ENCODE results near the gene HOXA10.

The HOXA10 gene

GRCh38 chr7:27203365-27203953 is 29.3 kb upstream of the HOXA10 start:
- no peak for DNase-seq (ENCODE audit: low read depth)

- no peak for DNase-seq (ENCODE audit: low read depth)
Measured at GRCh38 chr7:27202862-27203134, 28.7 kb upstream of the HOXA10 start.

- DNase-seq (ENCODE audit: low read depth), result no peak
Measured at GRCh38 chr7:27202018-27202861, 28.1 kb upstream of the HOXA10 start.

GRCh38 chr7:27201580-27202017 is 27.5 kb upstream of the HOXA10 start:
- no peak for DNase-seq (ENCODE audit: low read depth)

- DNase-seq (ENCODE audit: low read depth), result no peak
Measured at GRCh38 chr7:27200761-27201579, 26.9 kb upstream of the HOXA10 start.

GRCh38 chr7:27199849-27200760 is 26.0 kb upstream of the HOXA10 start, which contains the start of gene HOXA13:
Gene HOXA13, minus strand, starts transcription at chr7:27200091. Its CDS starts 14 bp downstream, at chr7:27200077.
- DNase-seq (ENCODE audit: low read depth), result no peak

- DNase-seq (ENCODE audit: low read depth), result no peak
Measured at GRCh38 chr7:27198871-27199801, 25.0 kb upstream of the HOXA10 start.

GRCh38 chr7:27198138-27198841 is 24.2 kb upstream of the HOXA10 start:
- no peak for DNase-seq (ENCODE audit: low read depth)

- DNase-seq (ENCODE audit: low read depth), result no peak
Measured at GRCh38 chr7:27197137-27198042, 23.3 kb upstream of the HOXA10 start.

GRCh38 chr7:27196287-27196767 is 22.2 kb upstream of the HOXA10 start:
- peak; percentile 28 for DNase-seq (ENCODE audit: low read depth)

- DNase-seq (ENCODE audit: low read depth), result no peak
Measured at GRCh38 chr7:27194686-27195379, 20.7 kb upstream of the HOXA10 start.

GRCh38 chr7:27194002-27194352 is 19.9 kb upstream of the HOXA10 start:
- no peak for DNase-seq (ENCODE audit: low read depth)

- no peak for DNase-seq (ENCODE audit: low read depth)
Measured at GRCh38 chr7:27193335-27194001, 19.3 kb upstream of the HOXA10 start.

- no peak for DNase-seq (ENCODE audit: low read depth)
Measured at GRCh38 chr7:27192546-27193334, 18.6 kb upstream of the HOXA10 start.

GRCh38 chr7:27191833-27192545 is 17.9 kb upstream of the HOXA10 start:
- no peak for DNase-seq (ENCODE audit: low read depth)

GRCh38 chr7:27191161-27191731 is 17.1 kb upstream of the HOXA10 start:
- no peak for DNase-seq (ENCODE audit: low read depth)

All from non-pigmented ciliary epithelial cell (primary cell).